IPS DF 19.7 (cell line): Measurements from ENCODE around the gene DIAPH1.

ENCODE experiments used
- DNase-seq: peaks from one replicate; pipeline ENCODE4 v3.0.0-alpha.2; 2013; ENCODE audit warnings: low read depth, low spot score

The DIAPH1 gene

DNA sequence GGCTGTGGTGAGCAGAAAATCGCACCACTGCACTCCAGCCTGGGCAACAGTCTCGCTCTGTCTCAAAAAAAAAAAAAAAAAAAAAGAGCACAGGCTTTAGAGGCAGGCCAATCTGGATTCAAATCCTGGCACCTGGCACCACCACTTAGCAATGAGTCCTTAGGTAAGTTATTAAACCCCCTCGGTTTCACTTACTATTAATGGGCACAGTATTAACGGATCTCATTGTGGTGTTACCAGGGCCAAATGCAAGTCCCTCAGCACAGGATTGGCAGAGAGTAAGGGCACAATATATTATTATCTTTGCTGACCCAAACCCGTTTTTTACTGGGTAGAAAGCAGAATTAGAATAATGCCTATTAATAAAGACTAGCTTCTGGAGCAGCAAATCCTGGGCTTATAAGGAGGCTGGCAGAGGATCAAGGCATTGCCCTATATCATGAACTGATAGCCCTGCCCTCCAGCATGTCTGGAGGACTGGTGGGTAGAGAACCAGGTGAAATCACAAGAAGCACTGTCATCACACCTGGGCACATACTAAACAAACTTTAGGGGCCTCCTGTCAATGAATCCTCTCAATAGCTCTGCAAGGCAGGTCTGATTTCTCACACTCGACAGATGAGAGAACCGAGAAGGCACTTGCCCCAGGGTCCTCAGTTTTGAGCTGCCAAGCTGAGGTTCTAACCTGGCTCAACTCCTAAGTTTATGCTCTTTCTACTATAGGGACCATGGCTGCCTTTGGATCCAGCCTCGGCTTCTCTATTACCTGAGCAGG is 112.2 kb downstream of the DIAPH1 start:
- DNase-seq: no peak

GRCh38 chr5:141504216-141504615 is 114.6 kb downstream of the DIAPH1 start:
- no peak for DNase-seq

GRCh38 chr5:141503681-141504080 is 115.1 kb downstream of the DIAPH1 start:
- no peak for DNase-seq

DNA sequence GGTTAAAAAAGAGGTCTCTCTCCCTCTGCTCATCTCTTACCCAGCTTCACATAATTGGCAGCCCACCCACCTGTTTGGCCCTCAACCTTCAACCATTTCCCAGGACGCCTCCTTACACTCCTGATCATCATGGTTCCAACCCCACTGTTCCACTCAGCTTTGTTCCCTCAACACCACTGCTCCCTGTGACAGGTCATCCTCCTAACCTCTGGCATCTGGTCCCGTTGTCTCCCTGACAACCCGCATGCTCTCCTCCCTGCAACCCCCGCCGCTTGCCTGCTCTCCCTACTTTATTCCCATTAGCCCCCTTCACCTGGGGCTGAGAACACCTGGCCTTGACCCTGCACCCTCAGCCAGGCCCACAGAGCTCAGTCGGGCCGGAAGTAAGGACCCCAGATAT is 117.0 kb downstream of the DIAPH1 start:
- no peak for DNase-seq

GRCh38 chr5:141496038-141496437 is 122.8 kb downstream of the DIAPH1 start:
- DNase-seq: no peak

GRCh38 chr5:141495453-141495811 is 123.4 kb downstream of the DIAPH1 start:
- no peak for DNase-seq

- DNase-seq: no peak
Measured at GRCh38 chr5:141494761-141495452, 123.9 kb downstream of the DIAPH1 start.

GRCh38 chr5:141493500-141494422 is 125.0 kb downstream of the DIAPH1 start:
- DNase-seq: no peak

DNA sequence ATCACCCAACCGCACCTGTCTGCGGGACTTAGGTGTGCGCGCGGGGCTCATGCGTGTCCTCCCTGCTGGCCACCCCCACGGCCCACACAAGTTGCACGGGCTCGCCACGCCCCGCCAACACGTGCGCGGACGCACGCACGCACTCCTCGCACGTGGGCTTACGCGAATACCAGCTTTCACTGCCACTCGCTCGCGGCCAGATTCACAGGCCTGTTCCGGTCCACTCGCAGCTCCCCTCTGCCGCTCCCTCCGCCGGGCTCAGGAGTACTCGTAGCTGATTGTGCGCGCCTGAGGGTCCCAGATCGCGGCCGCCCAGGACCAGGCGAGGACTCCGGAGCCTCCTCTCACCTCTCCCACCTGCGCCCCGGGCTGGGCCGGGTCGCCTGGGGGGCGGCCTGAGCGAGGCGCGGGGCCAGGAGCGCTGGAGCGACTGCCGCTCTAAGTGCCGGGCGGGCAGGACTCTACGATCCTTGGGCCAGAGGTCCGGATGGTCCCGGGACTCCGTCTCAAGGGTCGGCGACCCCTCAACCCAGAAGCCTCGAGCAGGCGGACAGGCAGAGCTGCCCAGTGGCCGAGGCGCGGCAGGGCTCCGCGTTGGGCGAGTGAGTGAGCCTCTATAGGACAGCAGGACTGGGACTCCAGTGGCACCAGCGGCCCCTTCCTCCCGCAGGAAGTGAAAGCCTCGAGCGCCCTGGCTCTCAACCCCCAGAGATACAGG is 126.5 kb downstream of the DIAPH1 start:
- no peak for DNase-seq

DNA sequence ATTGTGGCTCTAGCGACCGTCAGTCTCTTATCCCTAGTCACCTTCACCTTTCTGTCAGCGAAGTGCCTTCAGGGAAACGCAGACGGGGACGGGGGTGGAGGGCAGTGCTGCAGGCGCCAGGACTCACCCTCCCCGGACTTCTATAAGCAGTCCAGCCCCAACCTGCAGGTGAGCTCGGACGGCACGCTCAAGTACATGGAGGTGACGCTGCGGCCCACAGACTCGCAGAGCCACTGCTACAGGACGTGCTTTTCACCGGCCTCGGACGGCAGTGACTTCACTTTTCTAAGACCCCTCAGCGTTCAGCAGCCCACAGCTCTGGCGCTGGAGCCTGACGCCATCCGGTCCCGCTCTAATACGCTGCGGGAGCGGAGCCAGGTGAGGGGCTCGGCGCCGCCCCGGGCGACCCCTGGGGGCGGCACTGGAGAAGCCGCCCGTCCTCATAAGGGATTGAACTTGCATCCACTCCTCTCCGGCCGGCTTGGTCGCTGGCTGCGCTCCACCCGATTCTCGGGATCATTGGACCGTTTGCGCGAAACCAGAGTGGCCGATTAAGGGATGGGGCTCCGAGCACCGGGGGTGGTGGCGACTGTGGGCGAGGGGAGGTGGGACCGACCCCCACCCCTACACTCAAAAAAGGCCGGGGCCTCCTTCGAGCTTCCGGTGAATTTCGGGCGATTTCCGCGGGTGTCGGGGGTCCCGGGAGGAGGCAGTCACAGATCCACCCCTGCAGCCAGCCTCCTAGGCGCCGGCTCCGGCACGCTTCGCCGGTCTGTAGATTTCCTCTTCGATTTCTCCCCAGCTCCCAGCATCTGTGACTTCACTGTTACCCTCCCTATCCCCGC is 127.3 kb downstream of the DIAPH1 start:
- DNase-seq: no peak

- no peak for DNase-seq
Measured at GRCh38 chr5:141490771-141491170, 128.0 kb downstream of the DIAPH1 start.

DNA sequence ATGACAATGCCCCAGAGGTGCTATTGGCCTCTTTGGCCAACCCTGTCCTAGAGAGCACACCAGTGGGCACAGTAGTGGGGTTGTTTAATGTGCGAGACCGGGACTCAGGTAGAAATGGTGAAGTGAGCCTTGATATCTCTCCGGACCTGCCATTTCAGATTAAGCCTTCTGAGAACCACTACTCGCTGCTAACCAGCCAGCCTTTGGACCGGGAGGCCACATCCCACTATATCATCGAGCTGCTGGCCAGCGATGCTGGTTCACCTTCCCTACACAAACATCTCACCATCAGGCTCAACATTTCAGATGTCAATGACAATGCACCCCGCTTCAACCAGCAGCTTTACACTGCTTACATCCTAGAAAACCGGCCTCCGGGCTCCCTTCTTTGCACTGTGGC is 128.5 kb downstream of the DIAPH1 start:
- DNase-seq: no peak

DNA sequence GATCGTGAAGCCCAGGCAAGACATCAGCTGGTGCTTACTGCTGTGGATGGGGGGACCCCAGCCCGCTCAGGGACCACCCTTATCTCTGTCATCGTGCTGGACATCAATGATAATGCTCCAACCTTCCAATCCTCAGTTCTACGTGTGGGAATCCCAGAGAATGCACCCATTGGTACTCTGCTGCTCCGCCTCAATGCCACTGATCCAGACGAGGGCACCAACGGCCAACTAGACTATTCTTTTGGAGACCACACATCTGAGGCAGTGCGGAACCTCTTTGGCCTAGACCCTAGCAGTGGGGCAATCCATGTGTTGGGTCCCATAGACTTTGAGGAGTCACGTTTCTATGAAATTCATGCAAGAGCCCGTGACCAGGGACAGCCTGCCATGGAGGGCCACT is 129.0 kb downstream of the DIAPH1 start:
- no peak for DNase-seq

DNA sequence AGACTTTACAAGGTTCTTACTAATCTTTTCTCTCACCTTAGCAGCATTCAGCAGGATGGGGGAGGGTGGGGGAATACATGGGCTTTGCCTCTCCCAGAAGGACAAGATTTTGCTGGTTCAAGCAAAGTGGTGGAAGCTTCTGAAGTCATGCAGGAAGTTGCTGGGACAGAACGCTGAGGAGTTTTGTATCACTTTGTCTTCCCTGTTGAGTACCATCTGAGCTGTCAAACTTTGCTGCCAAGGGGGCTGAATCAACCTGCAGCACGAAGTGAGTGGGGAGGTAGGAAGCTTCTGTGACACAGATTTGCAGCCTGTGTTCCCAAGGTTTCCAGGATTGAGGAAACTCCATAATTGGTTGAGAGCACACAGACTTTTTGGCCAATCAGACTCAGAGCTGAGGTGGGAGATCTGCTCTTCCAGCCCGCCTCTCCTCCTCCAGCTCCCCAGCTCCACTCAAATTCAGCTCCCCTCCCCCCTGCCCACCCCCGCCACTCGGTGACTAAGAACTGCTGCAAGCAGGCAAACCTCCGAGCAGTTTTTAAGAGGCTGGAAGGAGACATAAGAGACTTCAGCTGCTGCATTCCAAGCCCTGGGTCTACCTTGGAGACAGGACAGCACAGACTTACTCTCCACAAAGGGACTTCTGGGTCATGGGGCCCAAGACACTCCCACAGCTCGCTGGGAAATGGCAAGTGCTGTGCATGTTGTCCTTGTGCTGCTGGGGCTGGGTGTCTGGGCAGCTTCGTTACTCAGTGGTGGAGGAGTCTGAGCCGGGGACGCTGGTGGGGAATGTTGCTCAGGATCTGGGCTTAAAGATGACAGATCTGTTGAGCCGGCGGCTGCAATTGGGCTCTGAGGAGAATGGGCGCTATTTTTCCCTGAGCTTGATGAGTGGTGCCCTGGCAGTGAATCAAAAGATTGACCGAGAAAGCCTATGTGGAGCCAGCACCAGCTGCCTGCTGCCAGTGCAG is 129.9 kb downstream of the DIAPH1 start, which contains the start of gene PCDHGC5:
TSS of gene PCDHGC5 (plus strand) at position 491 of the 971 bp plus-strand sequence. CDS start at position 651, 160 bp downstream.
- no peak for DNase-seq

DNA sequence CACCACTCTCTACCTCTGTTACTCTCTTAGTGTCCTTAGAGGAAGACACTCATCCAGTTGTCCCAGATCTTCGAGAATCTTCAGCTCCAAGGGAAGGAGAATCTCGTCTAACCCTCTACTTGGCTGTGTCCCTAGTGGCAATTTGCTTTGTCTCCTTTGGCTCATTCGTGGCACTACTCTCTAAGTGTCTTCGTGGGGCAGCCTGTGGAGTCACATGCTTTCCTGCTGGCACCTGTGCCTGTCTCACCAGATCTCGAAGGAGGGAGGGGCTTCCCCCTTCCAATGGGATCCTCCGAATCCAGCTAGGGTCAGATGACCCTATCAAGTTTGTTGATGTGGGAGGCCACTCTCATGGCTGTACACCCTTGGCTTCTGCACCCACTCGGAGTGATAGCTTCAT is 131.7 kb downstream of the DIAPH1 start:
- no peak for DNase-seq

GRCh38 chr5:141486091-141486490 is 132.7 kb downstream of the DIAPH1 start:
- no peak for DNase-seq

GRCh38 chr5:141485321-141486055 is 133.3 kb downstream of the DIAPH1 start:
- DNase-seq: no peak

DNA sequence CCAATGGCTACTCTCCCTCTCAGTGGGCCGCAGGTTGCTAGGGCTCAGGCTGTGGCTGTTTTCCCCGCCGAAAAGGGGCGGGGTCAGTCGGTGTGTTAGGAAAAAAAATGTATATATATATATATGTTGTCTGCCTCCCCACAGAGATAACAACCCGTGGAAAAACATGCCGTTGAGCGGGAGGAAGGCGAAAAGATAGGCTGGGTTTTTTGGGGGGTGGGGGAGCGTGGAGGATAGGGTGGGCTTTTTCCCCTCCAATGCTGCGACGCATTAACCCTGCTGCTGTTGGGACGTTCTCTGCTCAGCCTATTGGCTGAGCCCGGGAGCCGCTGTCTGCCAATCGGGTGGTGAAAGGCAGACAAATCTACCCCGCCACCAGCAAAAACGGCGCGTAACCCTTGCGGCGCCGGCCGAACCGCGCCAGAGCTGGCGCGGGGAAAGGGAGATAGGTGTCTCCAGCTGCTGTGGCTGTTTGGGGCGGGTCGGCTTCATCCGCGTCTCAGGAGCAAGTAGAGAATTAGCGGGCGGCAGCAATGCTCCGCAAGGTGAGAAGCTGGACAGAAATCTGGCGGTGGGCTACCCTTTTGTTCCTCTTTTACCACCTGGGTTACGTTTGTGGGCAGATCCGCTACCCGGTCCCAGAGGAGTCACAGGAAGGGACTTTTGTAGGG is 134.0 kb downstream of the DIAPH1 start, which contains the start of gene PCDHGC4:
TSS of gene PCDHGC4 (plus strand) at position 390 of the 671 bp plus-strand sequence. CDS start at position 534, 144 bp downstream.
- DNase-seq: no peak
